Thyroid gland (tissue), 4 donors: ENCODE data around the gene ARHGEF11.

Experiments used
- CTCF ChIP-seq, 6 experiments: fragments of 200-600 bp in 3 of 6; fragments of 450-650 bp in 3 of 6; sonication (generic) in 3 of 6; IDR thresholded peaks; one replicate each; pipeline ENCODE4 v1.5.1; 2016 to 2019; ENCODE audit warnings: antibody characterized with exemption in 6 of 6, mild to moderate bottlenecking in 2 of 6, inconsistent platforms in 1 of 6, moderate library complexity in 1 of 6
- POLR2A ChIP-seq, 2 donors: fragments of 450-650 bp; IDR thresholded peaks; one replicate each; pipeline ENCODE4 v1.6.1; 2017; ENCODE audit warnings: antibody characterized with exemption in 2 of 2, mild to moderate bottlenecking in 2 of 2, moderate library complexity in 1 of 2

GRCh38 chr1:156937883-156938282 lies 107.7 kb downstream of the ARHGEF11 start:
- no peak for TF ChIP-seq CTCF (IDR thresholded peaks at IDR 0.05)
- no peak for TF ChIP-seq POLR2A (IDR thresholded peaks at IDR 0.05)
